Loucy (cell line): ENCODE measurements around the gene CCND1.

Experiments
- H2AFZ ChIP-seq: fragments of 200-600 bp; sonication (generic); 2 replicates; pipeline ENCODE4 v1.6.0; 2016; ENCODE audit warnings: antibody characterized with exemption, mild to moderate bottlenecking, low read length, moderate library complexity
- H3F3A ChIP-seq: fragments of 200-600 bp; 2 replicates; pipeline ENCODE4 v1.6.0; 2016; ENCODE audit warnings: antibody characterized with exemption, low read depth, mild to moderate bottlenecking
- H3K27me3 ChIP-seq: fragments of 200-600 bp; sonication (generic); 2 replicates; pipeline ENCODE4 v1.6.1; 2014; ENCODE audit warnings: low read length, mild to moderate bottlenecking; ENCODE audit not compliant: insufficient read depth, poor library complexity, severe bottlenecking
- H3K36me3 ChIP-seq: fragments of 200-600 bp; sonication (generic); 2 replicates; pipeline ENCODE4 v1.6.1; 2016; ENCODE audit warnings: low read length; ENCODE audit not compliant: insufficient read depth
- H3K4me1 ChIP-seq: fragments of 200-600 bp; sonication (generic); 2 replicates; pipeline ENCODE4 v1.5.1; 2014; ENCODE audit warnings: low read length, mild to moderate bottlenecking; ENCODE audit not compliant: insufficient read depth, poor library complexity, severe bottlenecking
- H3K4me2 ChIP-seq: fragments of 200-600 bp; sonication (generic); 2 replicates; pipeline ENCODE4 v1.6.0; 2014; ENCODE audit warnings: antibody characterized with exemption, low read length, low read depth, mild to moderate bottlenecking; ENCODE audit not compliant: poor library complexity, severe bottlenecking
- H3K4me3 ChIP-seq: fragments of 200-600 bp; sonication (generic); 2 replicates; pipeline ENCODE4 v1.5.1; 2014; ENCODE audit warnings: low read length, mild to moderate bottlenecking, mixed read lengths; ENCODE audit not compliant: poor library complexity, severe bottlenecking
- H3K79me2 ChIP-seq: fragments of 200-600 bp; sonication (generic); 2 replicates; pipeline ENCODE4 v1.6.1; 2014; ENCODE audit warnings: low read length; ENCODE audit not compliant: insufficient read depth
- H3K9ac ChIP-seq: fragments of 200-600 bp; sonication (generic); 2 replicates; pipeline ENCODE4 v1.6.0; 2014; ENCODE audit warnings: mild to moderate bottlenecking, low read depth, low read length, moderate library complexity; ENCODE audit not compliant: poor library complexity, severe bottlenecking
- H3K9me2 ChIP-seq: fragments of 200-600 bp; sonication (generic); replicated peaks from 2 replicates; pipeline ENCODE4 v1.6.1; 2016; ENCODE audit warnings: low read depth, low read length, mixed read lengths
- H3K9me3 ChIP-seq: fragments of 200-600 bp; sonication (generic); 2 replicates; pipeline ENCODE4 v1.6.1; 2014; ENCODE audit warnings: mild to moderate bottlenecking, antibody characterized with exemption, low read length, low read depth; ENCODE audit not compliant: insufficient read depth
- H4K20me1 ChIP-seq: fragments of 200-600 bp; sonication (generic); 2 replicates; pipeline ENCODE4 v1.6.0; 2014; ENCODE audit warnings: antibody characterized with exemption, low read length, mild to moderate bottlenecking; ENCODE audit not compliant: insufficient read depth, poor library complexity, severe bottlenecking
- CTCF ChIP-seq: fragments of 200-600 bp; sonication (generic); conservative IDR thresholded peaks from 2 replicates; pipeline ENCODE4 v1.5.1; 2014; ENCODE audit warnings: mild to moderate bottlenecking, antibody characterized with exemption, low read length
- EZH2phosphoT487 ChIP-seq: fragments of 200-600 bp; IDR thresholded peaks from 2 replicates; pipeline ENCODE4 v1.6.1; 2018; ENCODE audit warnings: antibody characterized with exemption, mild to moderate bottlenecking, moderate library complexity, borderline replicate concordance

The CCND1 gene

GRCh38 chr11:69689484-69690319 lies 48.7 kb downstream of the CCND1 start:
- no peak overlapping the region for H3K4me2 ChIP-seq
- TF ChIP-seq EZH2phosphoT487 (no peak), CTCF (no peak)
- H3K9ac ChIP-seq, result no peak overlapping the region
- H3K79me2 ChIP-seq, result no peaks in the 10 kb centered on the region
- no peaks in the 10 kb centered on the region for H3K36me3 ChIP-seq
- H3K4me3 ChIP-seq, result no peak overlapping the region
- no peaks in the 10 kb centered on the region for H4K20me1 ChIP-seq
- no peaks in the 10 kb centered on the region for H3K9me3 ChIP-seq
- H3K27me3 ChIP-seq, result no peaks in the 10 kb centered on the region
- H3K9me2 ChIP-seq, result no peaks in the 10 kb centered on the region
- H3F3A ChIP-seq, result no peaks in the 10 kb centered on the region
- no peak overlapping the region for H2AFZ ChIP-seq
- H3K4me1 ChIP-seq, result no peaks in the 10 kb centered on the region

GRCh38 chr11:69691463-69691862 lies 50.5 kb downstream of the CCND1 start:
- no peaks in the 10 kb centered on the region for H3K4me1 ChIP-seq
- TF ChIP-seq CTCF (no peak), EZH2phosphoT487 (no peak)
- no peak overlapping the region for H3K9ac ChIP-seq
- H3K9me2 ChIP-seq, result no peaks in the 10 kb centered on the region
- H2AFZ ChIP-seq, result no peak overlapping the region
- no peak overlapping the region for H3K4me3 ChIP-seq
- H3K4me2 ChIP-seq, result no peak overlapping the region
- no peaks in the 10 kb centered on the region for H3K36me3 ChIP-seq
- H3K79me2 ChIP-seq, result no peaks in the 10 kb centered on the region
- H3F3A ChIP-seq, result no peaks in the 10 kb centered on the region
- no peaks in the 10 kb centered on the region for H4K20me1 ChIP-seq
- no peaks in the 10 kb centered on the region for H3K9me3 ChIP-seq
- H3K27me3 ChIP-seq, result no peaks in the 10 kb centered on the region

GRCh38 chr11:69692422-69692821 lies 51.5 kb downstream of the CCND1 start:
- Histone ChIP-seq H3K79me2 (no peaks in the 10 kb centered on the region), H3K36me3 (no peaks in the 10 kb centered on the region), H3K4me2 (no peak overlapping the region), H3K9me2 (no peaks in the 10 kb centered on the region), H3K4me3 (no peak overlapping the region), H2AFZ (no peak overlapping the region), H4K20me1 (no peaks in the 10 kb centered on the region), H3K27me3 (no peaks in the 10 kb centered on the region), H3K9ac (no peak overlapping the region), H3K9me3 (no peaks in the 10 kb centered on the region), H3K4me1 (no peaks in the 10 kb centered on the region), H3F3A (no peaks in the 10 kb centered on the region)
- TF ChIP-seq CTCF, result no peak
